CD4-positive, alpha-beta T cell treated with Interleukin-1 beta for 1 hour (primary cell): ENCODE results near the gene KCNQ1OT1.

Experiments used
- DNase-seq, 2 donors: peaks; one replicate each; pipeline ENCODE4 v3.0.0-alpha.2; 2020 to 2022

The KCNQ1OT1 gene

DNA sequence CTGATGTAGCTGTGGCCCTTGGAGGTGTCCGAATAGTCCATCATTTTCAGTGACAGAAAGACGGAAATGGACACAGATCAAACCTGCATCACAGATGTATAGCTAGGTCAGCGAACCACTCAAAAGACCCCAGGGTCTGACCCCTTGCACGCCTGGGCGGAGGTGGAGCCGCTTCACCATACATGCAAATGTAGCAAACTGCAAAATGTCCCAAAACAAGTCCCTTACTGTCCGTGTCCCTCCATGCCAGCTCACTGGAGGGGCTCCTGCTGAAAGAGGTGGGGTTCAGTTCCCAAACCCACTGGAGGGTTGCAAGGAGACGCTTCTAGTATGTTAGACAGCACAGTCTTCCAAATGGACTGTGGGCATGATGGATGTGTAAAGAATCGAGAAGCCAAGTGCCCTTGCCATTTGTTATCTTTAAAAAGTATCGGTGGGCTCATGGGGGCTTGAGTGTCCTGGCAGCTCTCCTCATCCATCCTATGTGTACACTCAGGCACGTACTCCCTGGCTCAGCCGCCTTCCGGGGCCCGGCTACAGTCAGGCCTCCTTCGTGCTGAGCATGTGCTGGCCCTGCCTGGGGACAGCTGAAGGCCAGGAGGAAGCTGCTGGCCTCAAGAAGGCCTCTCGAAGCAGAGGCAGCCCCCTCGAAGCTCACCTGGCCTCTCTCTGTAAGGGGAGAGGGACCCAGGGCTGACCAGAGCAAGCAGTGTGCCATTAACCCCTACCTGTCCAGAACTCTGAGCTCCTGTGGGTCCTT, 20.2 kb upstream of the KCNQ1OT1 start:
- no peak for DNase-seq

DNA sequence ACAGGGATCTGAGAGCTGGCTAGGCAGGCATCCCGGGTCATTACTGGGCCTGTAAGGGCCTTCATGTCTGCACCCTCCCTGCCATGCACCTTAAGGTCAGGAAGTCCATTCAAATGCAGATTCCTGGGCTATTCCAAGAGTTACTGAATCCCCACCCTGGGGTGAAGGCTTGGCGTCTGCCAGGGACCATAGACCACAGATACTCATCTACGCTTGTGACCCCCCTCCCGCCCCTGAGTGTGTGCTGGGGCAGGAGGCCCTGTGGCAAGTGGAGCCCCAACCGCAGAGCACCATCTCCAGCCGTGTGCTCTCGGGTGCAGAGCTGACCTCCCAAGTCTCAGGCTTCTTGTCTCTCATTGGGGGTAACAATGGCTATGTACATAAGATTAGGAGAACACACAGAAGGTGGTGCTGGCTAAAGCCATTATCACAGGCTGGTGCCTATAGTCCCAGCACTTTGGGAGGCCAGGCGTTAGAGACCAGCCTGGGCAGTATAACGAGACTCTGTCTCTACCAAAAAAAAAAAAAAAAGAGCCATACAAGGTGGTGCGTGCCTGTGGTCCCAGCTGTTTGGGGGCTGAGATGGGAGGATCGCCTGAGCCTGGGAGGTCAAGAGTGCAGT, 19.1 kb upstream of the KCNQ1OT1 start:
- DNase-seq, result no peak

- no peak for DNase-seq
These were observed 17.9 kb upstream of the KCNQ1OT1 start for GRCh38 chr11:2717561-2718325.

- no peak for DNase-seq
These were observed 16.7 kb upstream of the KCNQ1OT1 start for GRCh38 chr11:2716376-2717095.

GRCh38 chr11:2715716-2716350, 16.0 kb upstream of the KCNQ1OT1 start:
- no peak for DNase-seq

GRCh38 chr11:2714871-2715270, 15.1 kb upstream of the KCNQ1OT1 start:
- DNase-seq, result no peak

DNA sequence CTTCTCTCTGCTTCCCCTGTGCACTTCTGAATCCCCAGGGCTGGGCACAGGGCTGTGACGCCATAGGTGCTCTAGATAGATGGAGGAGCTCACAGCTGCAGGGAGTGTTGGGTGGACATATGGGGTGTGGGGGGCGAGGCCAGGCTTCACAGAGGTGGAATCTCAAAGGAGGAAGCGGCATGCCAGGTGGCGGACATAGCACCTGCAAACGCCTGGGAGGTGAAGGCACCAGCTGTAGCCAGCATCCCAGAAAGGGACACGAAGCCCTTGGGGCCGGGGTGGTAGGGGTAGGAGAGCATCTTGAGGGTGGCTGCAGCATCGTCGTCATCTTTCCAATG, 14.6 kb upstream of the KCNQ1OT1 start:
- DNase-seq, result no peak

DNA sequence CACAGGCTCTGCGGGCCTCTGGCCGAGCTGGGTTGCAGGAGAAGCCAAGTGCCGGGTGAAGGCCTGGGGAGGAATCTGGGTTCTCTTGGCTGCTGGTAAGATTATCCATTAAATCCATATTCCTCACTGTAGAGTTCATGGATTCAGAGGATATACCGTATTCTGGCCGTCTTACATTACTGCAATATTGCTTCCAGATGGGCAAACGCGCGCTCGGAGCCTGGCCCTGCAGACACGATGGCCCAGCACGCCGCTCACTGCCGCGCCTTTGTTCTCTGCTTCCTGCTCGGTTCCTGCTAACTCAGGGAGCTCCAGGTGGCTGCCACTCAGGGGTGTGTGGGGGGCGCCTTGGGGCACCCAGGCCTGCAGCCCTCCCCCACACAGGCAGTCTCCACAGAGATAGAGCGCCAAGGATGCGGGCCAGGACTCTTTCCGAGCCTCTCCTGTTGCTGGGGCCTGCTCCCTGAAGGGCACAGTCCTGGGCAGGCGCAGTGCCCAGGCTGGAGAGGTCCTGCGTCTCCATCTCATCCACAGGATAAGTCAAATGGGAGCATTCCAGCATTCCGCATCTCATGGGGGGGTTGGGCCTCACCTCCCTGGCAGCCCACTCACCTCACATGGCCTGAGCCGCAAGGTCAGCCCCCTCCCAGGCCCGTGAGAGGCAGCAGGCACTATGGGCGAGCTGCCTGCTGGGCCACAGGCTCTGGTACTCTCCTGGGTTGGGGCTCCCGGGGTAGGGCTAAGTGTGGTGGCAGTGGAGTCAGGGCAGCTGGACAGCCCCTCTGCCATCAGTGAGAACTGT, 14.1 kb upstream of the KCNQ1OT1 start:
- no peak for DNase-seq

GRCh38 chr11:2713094-2713493, 13.3 kb upstream of the KCNQ1OT1 start:
- DNase-seq, result no peak

DNA sequence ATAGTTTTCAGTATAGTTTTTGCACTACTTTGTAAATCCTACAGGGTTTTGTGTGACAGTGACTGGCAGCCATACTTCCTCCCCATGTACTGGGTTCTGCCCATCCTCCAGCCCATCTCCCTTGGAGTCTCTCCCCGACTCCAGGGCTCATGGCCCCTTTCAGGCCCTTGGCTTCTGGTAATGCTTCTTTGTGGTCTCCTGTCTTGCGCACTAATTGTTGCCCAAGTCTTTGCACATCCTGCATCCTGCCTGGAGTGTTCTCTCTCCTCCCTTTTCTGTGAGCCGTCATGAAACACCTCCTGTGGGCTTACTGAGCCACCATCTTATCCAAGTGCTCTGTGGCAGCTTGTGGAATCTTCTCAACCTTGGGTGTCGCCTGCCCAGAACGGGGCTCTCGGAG, 11.4 kb upstream of the KCNQ1OT1 start:
- DNase-seq, result no peak

GRCh38 chr11:2709429-2709828, 9.6 kb upstream of the KCNQ1OT1 start:
- no peak for DNase-seq

GRCh38 chr11:2708757-2709281, 9.0 kb upstream of the KCNQ1OT1 start:
- DNase-seq, result no peak

GRCh38 chr11:2708151-2708581, 8.4 kb upstream of the KCNQ1OT1 start:
- no peak for DNase-seq

- no peak for DNase-seq
These were observed 7.9 kb upstream of the KCNQ1OT1 start for GRCh38 chr11:2707736-2708135.

DNA sequence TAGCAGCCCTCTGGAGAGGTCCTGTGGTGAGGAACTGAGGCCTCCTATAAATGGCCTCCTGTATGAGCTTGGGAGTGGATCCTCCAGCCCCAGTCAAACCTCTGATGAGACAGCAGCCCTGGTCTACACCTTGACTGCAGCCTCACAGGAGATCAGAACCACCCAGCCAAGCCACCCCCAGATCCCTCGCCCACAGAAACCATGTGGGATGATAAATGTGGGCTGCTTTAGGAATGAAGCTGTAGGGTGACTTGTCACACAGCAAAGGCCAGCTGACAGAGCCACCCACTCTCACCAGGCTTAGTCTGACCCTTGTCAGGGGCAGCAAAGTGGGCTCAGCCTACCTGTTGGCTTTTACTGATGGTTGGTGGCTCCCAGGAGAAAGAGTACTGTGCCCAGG, 6.5 kb upstream of the KCNQ1OT1 start:
- DNase-seq, result no peak

- DNase-seq, result no peak
These were observed 5.3 kb upstream of the KCNQ1OT1 start for GRCh38 chr11:2704896-2705606.

- DNase-seq, result no peak
These were observed 4.6 kb upstream of the KCNQ1OT1 start for GRCh38 chr11:2704356-2704755.

DNA sequence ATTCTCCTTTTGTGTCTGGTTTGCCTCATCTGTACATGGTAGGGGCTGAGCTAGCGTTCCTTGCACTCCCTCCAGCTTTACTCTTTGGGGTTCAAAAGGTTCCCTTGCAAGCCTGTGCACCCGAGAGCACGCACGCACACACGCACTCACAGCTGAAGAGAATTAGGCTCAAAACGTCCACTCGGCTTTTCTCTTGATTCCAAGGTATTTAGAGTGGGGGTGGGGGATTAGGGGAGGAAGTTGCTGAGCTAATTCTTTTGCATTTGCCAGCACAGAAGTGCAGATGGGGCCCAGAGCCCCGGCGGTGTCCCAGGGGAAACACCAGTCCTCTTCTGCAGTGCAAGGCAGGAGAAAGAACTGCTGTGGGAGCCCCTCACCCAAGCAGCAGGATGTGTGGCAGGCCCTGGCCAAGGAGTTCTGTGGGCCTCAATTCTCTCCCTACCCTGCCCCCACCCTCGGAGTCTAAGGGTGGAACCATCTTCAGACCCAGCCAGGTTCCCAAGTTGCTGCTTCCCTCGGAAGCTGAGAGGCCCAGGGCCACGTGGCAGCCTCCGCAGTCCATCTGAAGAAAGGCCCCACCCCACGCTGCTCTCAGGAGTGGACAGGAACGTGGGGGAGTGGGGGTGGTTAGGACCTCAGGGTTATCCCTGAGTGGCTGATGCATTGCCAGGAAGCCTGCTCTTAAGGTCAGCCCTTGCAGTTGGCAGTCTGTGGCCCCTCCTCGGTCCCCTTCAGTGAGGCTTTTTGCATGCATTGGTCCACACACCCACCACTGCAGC, 3.8 kb upstream of the KCNQ1OT1 start:
- no peak for DNase-seq

DNA sequence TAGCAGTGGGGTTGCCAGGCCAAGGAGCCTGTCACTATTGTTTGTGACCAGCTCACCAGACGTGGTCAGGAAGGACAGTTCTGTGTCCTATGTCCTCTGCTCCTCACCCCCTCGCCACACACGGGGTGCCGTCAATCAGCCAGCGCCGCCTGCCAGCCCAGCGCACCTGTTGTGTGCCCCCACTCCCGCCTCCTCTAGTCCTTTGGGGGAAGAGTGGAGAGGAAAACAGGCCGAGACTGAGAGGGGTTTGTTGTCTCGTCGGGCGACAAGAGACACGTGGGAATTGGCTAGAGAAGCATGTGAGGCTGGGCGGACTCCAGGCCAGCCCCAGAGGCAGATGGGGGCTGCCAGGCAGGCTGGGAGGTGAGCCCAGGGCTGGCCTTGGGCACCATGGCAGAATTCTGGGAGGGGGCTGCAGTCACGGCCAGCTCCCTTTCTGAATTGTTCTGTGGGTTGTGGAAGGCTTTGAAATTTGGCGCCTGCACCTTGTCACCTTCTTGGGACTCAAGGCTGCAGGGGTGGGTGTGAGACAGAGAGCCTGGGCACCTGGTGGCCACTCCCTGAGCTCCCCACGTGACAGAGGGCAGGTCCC, 3.1 kb upstream of the KCNQ1OT1 start:
- no peak for DNase-seq

GRCh38 chr11:2701898-2702434, 2.2 kb upstream of the KCNQ1OT1 start:
- no peak for DNase-seq
